ENCODE measurements around the gene HGF. TPM values are rescaled to one million over a fixed set of nuclear protein-coding genes. Genes with fewer than 3 reads are reported as not detected.

HGF gene
- polyA plus RNA-seq, 1 experiment: 1.1 TPM

- Histone ChIP-seq H3K36me3 (ENCODE audit: control insufficient read depth, insufficient read depth, low read length) (no peaks in the 10 kb centered on the region), H3K27me3 (ENCODE audit: control insufficient read depth, insufficient read depth, low read length) (no peaks in the 10 kb centered on the region), H3K4me3 (ENCODE audit: low read depth, low read length) (no peak overlapping the region)
- ChIA-PET CTCF (interaction anchor here (0.6 kb wide), 1 partner anchor 51 kb away, joined by 3 read pairs; no protein-coding TSS in a partner anchor), POLR2A (no interaction called here)
- no peak for TF ChIP-seq CTCF (IDR thresholded peaks at IDR 0.05; ENCODE audit: insufficient read depth, low read depth, low read length)
- DNase-seq (ENCODE audit: low read depth): no peak
Observed at GRCh38 chr7:81652225-81652624, 117.6 kb downstream of the HGF start.
